Measurements from ENCODE around the gene JMJD7. TPM values are rescaled to one million over a fixed set of nuclear protein-coding genes. Genes with fewer than 3 reads are reported as not detected.

JMJD7 gene
- total RNA-seq, 1 experiment from 2014 or later: 10.9 TPM

DNA sequence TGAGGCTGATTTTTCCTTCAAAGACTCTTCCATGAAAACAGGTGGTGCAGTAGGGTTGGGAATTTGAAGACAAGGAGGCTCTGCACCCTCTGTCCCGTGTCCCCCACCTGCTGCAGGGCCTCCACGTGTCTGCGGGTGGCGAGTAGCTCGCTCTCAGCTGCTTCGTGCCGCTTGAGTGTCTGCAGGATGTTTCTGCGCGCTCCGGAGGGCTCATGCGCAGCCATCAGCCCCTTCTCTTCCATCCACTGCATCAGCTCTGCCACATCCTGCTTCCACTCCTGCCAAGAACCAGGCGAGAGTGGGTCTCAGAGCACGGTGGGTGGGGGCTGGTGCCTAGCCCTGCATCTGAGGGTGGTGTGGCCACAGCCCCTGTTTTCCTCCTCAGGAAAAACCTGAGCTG, 48.1 kb downstream of the JMJD7 start:
- H3K27ac Mint-ChIP-seq (ENCODE audit: unreplicated experiment): no peak overlapping the region
- BruUV-seq (replicated peaks): no TSS peak
- Histone ChIP-seq H3K36me3 (ENCODE audit: control insufficient read depth, insufficient read depth, low read length) (no peaks in the 10 kb centered on the region), H3K4me3 (ENCODE audit: low read depth, low read length) (no peak overlapping the region), H3K9me3 (no peaks in the 10 kb centered on the region), H3K4me1 (no peaks in the 10 kb centered on the region), H3K27me3 (replicated peaks; ENCODE audit: control insufficient read depth, insufficient read depth, low read length) (no peaks in the 10 kb centered on the region)
- no peak overlapping the region for H3K4me3 Mint-ChIP-seq (ENCODE audit: unreplicated experiment)
- no peak for DNase-seq
- ChIA-PET CTCF (no interaction called here), POLR2A (no interaction called here)
- no peaks in the 10 kb centered on the region for H3K27me3 Mint-ChIP-seq (ENCODE audit: insufficient read depth, unreplicated experiment)
- H3K9me3 Mint-ChIP-seq (ENCODE audit: unreplicated experiment): no peaks in the 10 kb centered on the region
- no peaks in the 10 kb centered on the region for H3K4me1 Mint-ChIP-seq (ENCODE audit: low read depth, unreplicated experiment)
- intact Hi-C loops (cut with micrococcal nuclease; ENCODE audit: unreplicated experiment): no loop called here
- TF ChIP-seq, protein P1, sequence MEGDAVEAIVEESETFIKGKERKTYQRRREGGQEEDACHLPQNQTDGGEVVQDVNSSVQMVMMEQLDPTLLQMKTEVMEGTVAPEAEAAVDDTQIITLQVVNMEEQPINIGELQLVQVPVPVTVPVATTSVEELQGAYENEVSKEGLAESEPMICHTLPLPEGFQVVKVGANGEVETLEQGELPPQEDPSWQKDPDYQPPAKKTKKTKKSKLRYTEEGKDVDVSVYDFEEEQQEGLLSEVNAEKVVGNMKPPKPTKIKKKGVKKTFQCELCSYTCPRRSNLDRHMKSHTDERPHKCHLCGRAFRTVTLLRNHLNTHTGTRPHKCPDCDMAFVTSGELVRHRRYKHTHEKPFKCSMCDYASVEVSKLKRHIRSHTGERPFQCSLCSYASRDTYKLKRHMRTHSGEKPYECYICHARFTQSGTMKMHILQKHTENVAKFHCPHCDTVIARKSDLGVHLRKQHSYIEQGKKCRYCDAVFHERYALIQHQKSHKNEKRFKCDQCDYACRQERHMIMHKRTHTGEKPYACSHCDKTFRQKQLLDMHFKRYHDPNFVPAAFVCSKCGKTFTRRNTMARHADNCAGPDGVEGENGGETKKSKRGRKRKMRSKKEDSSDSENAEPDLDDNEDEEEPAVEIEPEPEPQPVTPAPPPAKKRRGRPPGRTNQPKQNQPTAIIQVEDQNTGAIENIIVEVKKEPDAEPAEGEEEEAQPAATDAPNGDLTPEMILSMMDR (IDR thresholded peaks at IDR 0.05; ENCODE audit: insufficient read depth in 1 of 2, low read depth in 1 of 2, low read length in 1 of 2, severe bottlenecking in 1 of 2, unreplicated experiment in 1 of 2): no peak
- H3K36me3 Mint-ChIP-seq (ENCODE audit: insufficient read depth, unreplicated experiment): peaks cover 3% of the 10 kb centered on the region

DNA sequence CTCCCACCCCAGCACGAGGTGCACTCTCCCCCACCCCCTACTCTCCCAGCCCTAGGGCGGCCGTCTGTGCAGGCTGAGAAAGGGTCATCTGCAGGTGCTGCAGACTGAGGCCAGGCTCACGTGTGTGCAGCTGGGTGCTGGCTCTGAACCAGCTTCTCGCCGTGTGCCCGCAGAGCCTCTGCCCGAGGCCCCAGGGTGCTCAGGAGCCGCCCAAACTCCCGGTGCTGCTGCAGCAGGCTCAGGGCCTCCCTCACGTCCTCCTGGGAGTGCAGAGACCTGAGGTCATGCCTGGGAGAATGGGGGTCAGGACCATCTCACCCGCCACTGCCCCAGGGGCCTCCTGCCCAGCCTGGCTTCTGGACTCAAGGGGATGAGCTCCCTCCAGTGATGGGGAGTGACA, 48.8 kb downstream of the JMJD7 start:
- Histone ChIP-seq H3K27me3 (replicated peaks; ENCODE audit: control insufficient read depth, insufficient read depth, low read length) (no peaks in the 10 kb centered on the region), H3K4me3 (ENCODE audit: low read depth, low read length) (no peak overlapping the region), H3K4me1 (no peaks in the 10 kb centered on the region), H3K36me3 (ENCODE audit: control insufficient read depth, insufficient read depth, low read length) (no peaks in the 10 kb centered on the region), H3K9me3 (no peaks in the 10 kb centered on the region)
- Mint-ChIP-seq H3K27me3 (ENCODE audit: insufficient read depth, unreplicated experiment) (no peaks in the 10 kb centered on the region), H3K4me1 (ENCODE audit: low read depth, unreplicated experiment) (no peaks in the 10 kb centered on the region), H3K27ac (ENCODE audit: unreplicated experiment) (no peak overlapping the region), H3K9me3 (ENCODE audit: unreplicated experiment) (no peaks in the 10 kb centered on the region), H3K4me3 (ENCODE audit: unreplicated experiment) (no peak overlapping the region), H3K36me3 (ENCODE audit: insufficient read depth, unreplicated experiment) (no peaks in the 10 kb centered on the region)
- TF ChIP-seq, protein P1 (IDR thresholded peaks at IDR 0.05; ENCODE audit: insufficient read depth in 1 of 2, low read depth in 1 of 2, low read length in 1 of 2, severe bottlenecking in 1 of 2, unreplicated experiment in 1 of 2): no peak
- DNase-seq: no peak
- ChIA-PET CTCF (interaction anchor here (0.5 to 1.7 kb wide), 2 partner anchors 28 to 104 kb away, joined by 3 to 6 read pairs; no protein-coding TSS in a partner anchor), POLR2A (no interaction called here)
- no TSS peak for BruUV-seq (replicated peaks)
- intact Hi-C loops (cut with micrococcal nuclease; ENCODE audit: unreplicated experiment): no loop called here

DNA sequence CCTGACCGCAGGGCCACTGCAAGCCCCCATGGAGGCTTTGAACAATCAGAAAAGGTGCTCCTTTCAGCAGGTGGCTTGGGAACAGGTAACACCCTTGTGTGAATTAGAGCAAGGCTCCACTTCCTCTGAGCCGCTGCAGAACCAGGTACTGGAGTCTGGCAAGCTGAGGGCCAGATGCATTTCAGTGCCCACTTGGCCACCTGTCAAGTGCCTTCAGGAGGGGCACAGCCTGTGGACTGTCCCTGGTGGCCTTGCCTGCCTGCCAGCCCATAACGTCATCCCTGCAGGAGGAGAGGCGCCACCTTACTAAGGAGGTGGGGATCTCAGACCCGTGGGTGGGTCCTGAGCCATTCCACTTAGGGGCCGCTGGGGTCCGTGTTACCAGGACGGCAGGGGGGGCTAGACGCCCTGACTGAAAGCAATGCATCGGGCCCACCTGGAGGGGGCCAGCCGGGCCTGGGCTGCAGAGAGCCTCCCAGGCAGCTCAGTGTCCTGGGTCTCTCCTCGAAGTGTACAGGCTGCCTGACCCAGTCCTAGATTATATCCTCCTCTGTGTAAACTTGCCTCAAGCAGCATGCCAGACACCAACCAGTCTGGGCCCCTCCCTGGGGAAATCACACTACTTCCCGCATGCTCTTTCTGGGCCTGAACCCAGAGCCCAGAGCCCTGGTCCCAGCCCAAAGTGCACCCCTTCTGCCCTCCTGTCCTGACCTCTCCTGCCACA, 49.9 kb downstream of the JMJD7 start:
- TF ChIP-seq, protein P1 (IDR thresholded peaks at IDR 0.05; ENCODE audit: insufficient read depth in 1 of 2, low read depth in 1 of 2, low read length in 1 of 2, severe bottlenecking in 1 of 2, unreplicated experiment in 1 of 2): no peak
- H3K4me1 ChIP-seq: no peaks in the 10 kb centered on the region
- POLR2A ChIA-PET: no interaction called here

More for the DNA sequence above, 49.9 kb downstream of the JMJD7 start:
- Mint-ChIP-seq H3K4me3 (ENCODE audit: unreplicated experiment) (no peak overlapping the region), H3K27me3 (ENCODE audit: insufficient read depth, unreplicated experiment) (no peaks in the 10 kb centered on the region), H3K9me3 (ENCODE audit: unreplicated experiment) (no peaks in the 10 kb centered on the region), H3K36me3 (ENCODE audit: insufficient read depth, unreplicated experiment) (no peaks in the 10 kb centered on the region), H3K27ac (ENCODE audit: unreplicated experiment) (no peak overlapping the region), H3K4me1 (ENCODE audit: low read depth, unreplicated experiment) (no peaks in the 10 kb centered on the region)
- H3K9me3 ChIP-seq: no peaks in the 10 kb centered on the region
- BruUV-seq (replicated peaks): no TSS peak
- intact Hi-C loops (cut with micrococcal nuclease; ENCODE audit: unreplicated experiment): no loop called here
- no peak overlapping the region for H3K4me3 ChIP-seq (ENCODE audit: low read depth, low read length)
- DNase-seq: no peak
- no peaks in the 10 kb centered on the region for H3K27me3 ChIP-seq (replicated peaks; ENCODE audit: control insufficient read depth, insufficient read depth, low read length)
- no peaks in the 10 kb centered on the region for H3K36me3 ChIP-seq (ENCODE audit: control insufficient read depth, insufficient read depth, low read length)
- CTCF ChIA-PET: interaction anchor here (1.7 kb wide), 1 partner anchor 26 kb away, joined by 6 read pairs; no protein-coding TSS in a partner anchor
